SU-DHL-6 (cell line): Measurements from ENCODE around the gene PPFIBP2.

Experiments
- H2AFZ ChIP-seq: fragments of 200-600 bp; sonication (generic); 2 replicates; pipeline ENCODE4 v1.6.1; 2014; ENCODE audit warnings: low read depth, mild to moderate bottlenecking, moderate library complexity, mixed read lengths, antibody characterized with exemption, low read length; ENCODE audit not compliant: severe bottlenecking
- H3F3A ChIP-seq: fragments of 200-600 bp; shearing (Covaris generic); 2 replicates; pipeline ENCODE4 v1.6.0; 2016; ENCODE audit warnings: antibody characterized with exemption, mild to moderate bottlenecking; ENCODE audit not compliant: insufficient read depth
- H3K27ac ChIP-seq: fragments of 200-600 bp; sonication (generic); 2 replicates; pipeline ENCODE4 v1.5.1; 2016; ENCODE audit warnings: low read depth, mild to moderate bottlenecking, low read length, moderate library complexity, mixed read lengths
- H3K27me3 ChIP-seq: fragments of 200-600 bp; sonication (generic), shearing (Covaris generic); 2 replicates; pipeline ENCODE4 v1.6.0; 2014; ENCODE audit warnings: mild to moderate bottlenecking, low read length
- H3K36me3 ChIP-seq: fragments of 200-600 bp; sonication (generic); 2 replicates; pipeline ENCODE4 v1.6.1; 2014; ENCODE audit warnings: mild to moderate bottlenecking, low read length, mixed read lengths
- H3K4me2 ChIP-seq: fragments of 300-600, 200-600 bp; shearing (Covaris generic), sonication (generic); 2 replicates; pipeline ENCODE4 v1.6.0; 2014; ENCODE audit warnings: low read length, low read depth, mild to moderate bottlenecking; ENCODE audit not compliant: poor library complexity, severe bottlenecking
- H3K4me3 ChIP-seq: fragments of 200-600 bp; sonication (generic); 2 replicates; pipeline ENCODE4 v1.5.1; 2014; ENCODE audit warnings: antibody characterized with exemption, low read length, mild to moderate bottlenecking, mixed read lengths; ENCODE audit not compliant: insufficient read depth, poor library complexity, severe bottlenecking
- H3K79me2 ChIP-seq: fragments of 200-600 bp; sonication (generic); 2 replicates; pipeline ENCODE4 v1.6.1; 2014; ENCODE audit warnings: mild to moderate bottlenecking, low read length, moderate library complexity; ENCODE audit not compliant: insufficient read depth
- H3K9ac ChIP-seq: fragments of 200-600 bp; sonication (generic); 2 replicates; pipeline ENCODE4 v1.7.0; 2014; ENCODE audit warnings: mild to moderate bottlenecking, low read length
- H3K9me2 ChIP-seq: fragments of 200-600 bp; sonication (generic); replicated peaks from 2 replicates; pipeline ENCODE4 v1.6.1; 2014; ENCODE audit warnings: low read length; ENCODE audit not compliant: insufficient read depth
- H3K9me3 ChIP-seq: fragments of 200-600 bp; sonication (generic); 2 replicates; pipeline ENCODE4 v1.6.1; 2014; ENCODE audit warnings: low read length, mixed read lengths; ENCODE audit not compliant: insufficient read depth
- H4K20me1 ChIP-seq: fragments of 200-600 bp; sonication (generic); 2 replicates; pipeline ENCODE4 v1.6.1; 2014; ENCODE audit warnings: low read depth, mild to moderate bottlenecking, antibody characterized with exemption, low read length, moderate library complexity, mixed read lengths
- CTCF ChIP-seq: fragments of 200-600 bp; sonication (generic); IDR thresholded peaks from one replicate; pipeline ENCODE4 v1.5.1; 2017; ENCODE audit warnings: antibody characterized with exemption, mild to moderate bottlenecking, low read length, moderate library complexity; ENCODE audit not compliant: insufficient read depth, poor library complexity, severe bottlenecking
- EZH2phosphoT487 ChIP-seq: fragments of 200-600 bp; sonication (generic), shearing (Covaris generic); conservative IDR thresholded peaks from 2 replicates; pipeline ENCODE4 v1.6.1; 2018; ENCODE audit warnings: mild to moderate bottlenecking, antibody characterized with exemption, low read length, moderate library complexity, mixed read lengths

PPFIBP2 gene

GRCh38 chr11:7579361-7579791 is 65.6 kb downstream of the PPFIBP2 start:
- no peak overlapping the region for H2AFZ ChIP-seq
- H3F3A ChIP-seq, result no peaks in the 10 kb centered on the region
- no peaks in the 10 kb centered on the region for H3K27me3 ChIP-seq
- TF ChIP-seq CTCF (no peak), EZH2phosphoT487 (no peak)
- H3K4me3 ChIP-seq, result no peak overlapping the region
- H4K20me1 ChIP-seq, result no peaks in the 10 kb centered on the region
- H3K79me2 ChIP-seq, result no peaks in the 10 kb centered on the region
- no peak overlapping the region for H3K4me2 ChIP-seq
- H3K9me2 ChIP-seq, result no peaks in the 10 kb centered on the region
- no peaks in the 10 kb centered on the region for H3K9me3 ChIP-seq
- H3K27ac ChIP-seq, result no peak overlapping the region
- no peak overlapping the region for H3K9ac ChIP-seq
- H3K36me3 ChIP-seq, result no peaks in the 10 kb centered on the region

GRCh38 chr11:7581021-7581590 is 67.3 kb downstream of the PPFIBP2 start:
- H3K9me2 ChIP-seq, result no peaks in the 10 kb centered on the region
- no peak overlapping the region for H3K4me2 ChIP-seq
- no peaks in the 10 kb centered on the region for H3F3A ChIP-seq
- H3K9ac ChIP-seq, result no peak overlapping the region
- H3K79me2 ChIP-seq, result no peaks in the 10 kb centered on the region
- TF ChIP-seq EZH2phosphoT487 (no peak), CTCF (no peak)
- no peaks in the 10 kb centered on the region for H3K9me3 ChIP-seq
- H3K27me3 ChIP-seq, result no peaks in the 10 kb centered on the region
- H4K20me1 ChIP-seq, result no peaks in the 10 kb centered on the region
- H3K36me3 ChIP-seq, result no peaks in the 10 kb centered on the region
- H2AFZ ChIP-seq, result no peak overlapping the region
- no peak overlapping the region for H3K27ac ChIP-seq
- H3K4me3 ChIP-seq, result no peak overlapping the region

GRCh38 chr11:7582338-7582985 is 68.7 kb downstream of the PPFIBP2 start:
- Histone ChIP-seq H3K9ac (no peak overlapping the region), H3K27me3 (no peaks in the 10 kb centered on the region), H3K4me2 (no peak overlapping the region), H3K9me3 (no peaks in the 10 kb centered on the region), H3F3A (no peaks in the 10 kb centered on the region), H3K36me3 (no peaks in the 10 kb centered on the region), H3K4me3 (no peak overlapping the region), H4K20me1 (no peaks in the 10 kb centered on the region), H3K27ac (no peak overlapping the region), H2AFZ (no peak overlapping the region), H3K79me2 (no peaks in the 10 kb centered on the region), H3K9me2 (no peaks in the 10 kb centered on the region)
- TF ChIP-seq EZH2phosphoT487, result no peak
- TF ChIP-seq CTCF, result no peak
